GM19351 (cell line): ENCODE results near the gene SNX32.
A peak's percentile ranks its signal among the peaks of the same experiment; 100 is the strongest.

Experiments used
- ATAC-seq: cut with Tn5 transposase; IDR thresholded peaks from one replicate; pipeline ENCODE4 v1.9.1; 2021; ENCODE audit warnings: mild to moderate bottlenecking, moderate library complexity; ENCODE audit not compliant: unreplicated experiment

The SNX32 gene

GRCh38 chr11:65796726-65797601 is 36.8 kb upstream of the SNX32 start:
- no peak for ATAC-seq

DNA sequence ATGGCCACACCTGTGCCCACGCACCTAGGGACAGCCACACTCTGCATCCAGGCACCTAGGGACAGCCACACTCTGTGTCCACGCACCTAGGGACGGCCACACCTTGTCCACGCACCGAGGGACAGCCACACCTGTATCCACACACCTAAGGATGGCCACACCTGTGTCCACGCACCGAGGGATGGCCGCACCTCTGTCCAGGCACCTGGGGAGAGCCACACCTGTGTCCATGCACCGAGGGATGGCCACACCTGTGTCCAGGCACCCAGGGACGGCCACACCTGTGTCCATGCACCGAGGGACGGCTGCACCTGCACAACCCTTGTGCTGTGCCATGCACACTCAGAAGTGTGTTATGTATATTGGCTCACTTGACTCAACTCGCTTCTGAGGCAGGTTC is 36.1 kb upstream of the SNX32 start:
- ATAC-seq = no peak

DNA sequence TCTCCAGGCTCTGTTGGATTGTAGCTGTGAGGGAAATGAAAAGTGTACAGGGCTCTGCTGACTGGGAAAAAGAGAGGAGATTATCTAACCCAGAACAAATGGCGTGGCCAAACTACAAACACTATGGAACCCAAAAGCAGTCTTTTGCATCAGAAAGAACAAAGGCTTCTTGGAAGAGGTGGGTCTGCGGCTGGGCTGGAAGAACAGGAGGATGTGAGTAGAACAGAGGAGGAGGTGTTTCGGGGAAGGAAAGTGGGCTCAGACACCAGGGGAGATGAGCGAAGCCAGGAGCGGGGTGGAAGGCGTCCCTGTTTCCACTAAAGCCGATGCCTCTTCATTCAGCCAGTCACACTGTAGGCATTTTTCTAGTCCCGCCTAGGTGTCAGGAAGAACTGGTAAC is 34.9 kb upstream of the SNX32 start:
- no peak for ATAC-seq

- ATAC-seq = no peak
These were observed 32.4 kb upstream of the SNX32 start for GRCh38 chr11:65801153-65801987.

DNA sequence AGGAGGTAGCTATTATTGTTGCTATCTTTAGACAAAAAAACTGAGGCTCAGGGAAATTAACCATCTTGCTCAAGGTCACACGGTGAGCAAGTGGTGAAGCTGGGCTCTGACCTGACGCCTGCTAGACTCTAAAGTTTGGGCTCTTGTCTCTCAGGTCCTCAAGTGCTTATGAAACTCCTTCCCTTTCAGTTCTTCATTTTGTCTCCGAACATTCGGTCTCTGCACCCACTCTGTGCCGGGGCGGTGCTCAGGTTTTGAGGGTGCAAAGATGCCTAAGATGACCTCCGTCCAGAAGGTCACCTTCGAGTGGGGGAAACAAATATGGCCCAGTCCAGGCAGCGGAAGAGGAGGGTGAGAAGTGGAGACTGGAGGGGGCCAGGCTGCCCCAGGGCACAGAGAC is 30.9 kb upstream of the SNX32 start:
- ATAC-seq = peak; percentile 78

GRCh38 chr11:65803797-65804492 is 29.8 kb upstream of the SNX32 start:
- no peak for ATAC-seq

GRCh38 chr11:65806979-65807378 is 26.8 kb upstream of the SNX32 start:
- ATAC-seq = no peak

- ATAC-seq = no peak
These were observed 24.9 kb upstream of the SNX32 start for GRCh38 chr11:65808744-65809341.

DNA sequence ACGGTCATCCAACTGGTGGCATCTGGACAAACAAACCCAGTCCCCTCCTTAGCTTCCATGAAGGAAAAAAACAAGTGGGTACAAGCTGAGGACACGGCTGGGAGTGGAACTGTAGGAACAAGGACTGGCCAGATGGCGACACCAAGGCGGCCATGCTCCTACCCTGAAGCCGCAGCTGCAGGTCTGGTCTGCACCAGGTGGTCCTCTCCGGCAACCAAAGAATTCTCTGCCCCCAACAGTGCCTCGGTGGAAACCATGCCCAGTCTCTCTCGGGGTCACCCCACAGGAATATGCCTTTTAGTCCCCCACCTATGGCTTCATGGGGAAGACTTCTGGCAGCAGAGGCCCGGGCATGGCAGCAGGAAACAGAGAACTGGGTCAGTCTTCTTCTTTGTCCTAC is 24.3 kb upstream of the SNX32 start:
- no peak for ATAC-seq

DNA sequence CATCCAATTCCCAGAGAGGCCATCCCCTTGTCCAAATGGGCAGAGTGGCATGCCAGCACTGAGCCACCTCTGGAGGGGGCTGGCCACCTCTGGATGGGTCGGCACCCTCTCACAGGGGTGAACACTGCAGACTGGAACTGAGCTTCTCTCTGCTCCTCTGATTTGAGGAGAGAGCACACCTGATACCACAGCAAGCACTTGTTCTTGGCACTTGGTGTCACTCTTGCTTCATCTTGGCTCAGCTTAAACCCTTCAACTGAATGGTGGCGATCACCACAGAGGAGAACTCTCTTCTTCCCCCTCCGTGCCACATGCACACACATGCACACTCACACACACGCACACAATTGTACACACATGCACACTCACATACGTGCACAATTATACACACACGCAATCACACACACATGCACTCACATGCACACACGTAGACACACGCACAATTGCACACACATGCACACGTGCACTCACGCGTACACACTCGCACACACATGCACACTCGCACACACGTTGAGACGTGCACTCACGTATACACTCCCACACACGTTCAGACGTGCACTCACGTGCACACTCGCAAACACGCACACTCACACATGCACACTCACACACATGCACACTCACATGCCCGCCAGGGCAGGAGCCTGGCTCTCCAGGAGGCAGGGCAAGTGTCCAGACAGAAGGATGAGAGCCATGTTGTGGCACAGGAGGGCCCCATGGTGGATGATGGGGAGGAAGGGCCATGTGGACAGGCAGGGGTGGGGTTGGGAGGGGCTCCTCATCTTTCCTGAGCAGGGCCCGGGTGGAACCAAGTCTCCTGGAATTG is 23.5 kb upstream of the SNX32 start:
- no peak for ATAC-seq

- no peak for ATAC-seq
These were observed 21.8 kb upstream of the SNX32 start for GRCh38 chr11:65811764-65812475.

DNA sequence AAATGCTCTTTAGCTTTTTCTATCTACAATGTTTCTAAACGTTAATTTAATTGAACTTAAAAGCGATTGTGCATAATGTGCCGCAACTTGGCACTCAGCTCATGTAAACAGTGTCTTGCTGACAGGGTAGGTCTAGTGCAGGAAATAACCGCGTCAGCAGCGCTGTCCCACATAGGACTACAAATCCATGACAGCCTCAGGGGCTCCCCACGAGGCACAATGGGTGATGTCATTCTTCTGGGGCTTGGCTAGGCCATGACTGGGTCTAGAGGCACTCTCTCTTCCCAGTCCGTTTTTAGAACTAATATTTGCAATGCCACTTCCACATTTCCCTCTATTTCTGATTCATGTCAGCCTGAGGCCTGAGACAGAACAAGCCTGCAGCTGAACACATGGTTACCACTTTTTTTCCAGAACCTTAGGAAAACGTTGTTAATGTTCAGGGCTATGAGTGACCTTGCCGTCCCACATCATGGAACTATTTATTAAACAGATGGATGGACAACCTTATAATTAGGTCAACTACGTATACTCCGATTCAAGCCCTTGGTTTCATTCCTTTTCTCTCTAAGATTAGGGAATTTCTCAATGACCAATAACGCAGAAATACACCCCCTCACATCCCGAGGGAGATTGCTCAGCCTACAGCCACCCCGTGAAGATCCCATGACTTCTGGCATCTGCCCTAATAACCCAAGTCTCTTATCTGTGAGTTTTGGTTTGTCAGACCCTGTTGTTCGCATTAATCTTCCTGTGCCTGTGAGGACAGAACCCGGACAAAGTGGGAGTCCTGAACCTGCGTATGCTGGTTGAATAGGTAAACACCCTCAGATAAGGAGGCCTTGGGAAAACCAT is 19.4 kb upstream of the SNX32 start:
- no peak for ATAC-seq

DNA sequence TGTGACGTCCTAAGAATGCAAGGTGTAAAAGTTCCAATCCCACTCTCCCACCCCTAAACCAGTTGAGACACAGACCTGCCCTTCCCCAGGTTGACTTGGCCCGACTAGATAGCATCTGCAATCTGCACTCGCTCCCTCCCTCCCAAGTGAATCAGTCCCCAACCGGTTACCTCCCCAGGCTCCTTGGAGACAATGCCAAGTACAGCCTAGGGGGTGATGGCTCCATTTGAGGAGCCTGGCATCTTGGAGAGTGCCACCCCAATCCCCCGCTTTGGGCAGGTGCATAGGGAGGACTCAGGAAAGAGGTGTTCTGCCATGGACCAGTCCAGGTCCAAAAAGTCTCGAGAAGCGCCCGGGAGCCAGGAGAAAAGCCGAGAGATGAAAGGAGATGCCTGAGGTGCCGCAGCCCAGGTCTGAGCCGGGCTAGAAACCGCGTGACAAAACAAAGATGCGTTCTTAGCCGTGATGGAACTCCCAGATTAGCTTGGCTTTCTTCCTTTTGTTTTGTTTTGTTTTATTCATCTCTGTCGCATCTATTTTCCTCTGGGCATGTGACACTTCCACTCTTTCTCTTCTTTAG is 18.7 kb upstream of the SNX32 start:
- no peak for ATAC-seq

GRCh38 chr11:65816696-65817095 is 17.1 kb upstream of the SNX32 start:
- no peak for ATAC-seq

GRCh38 chr11:65817312-65817834 is 16.4 kb upstream of the SNX32 start:
- ATAC-seq = no peak

DNA sequence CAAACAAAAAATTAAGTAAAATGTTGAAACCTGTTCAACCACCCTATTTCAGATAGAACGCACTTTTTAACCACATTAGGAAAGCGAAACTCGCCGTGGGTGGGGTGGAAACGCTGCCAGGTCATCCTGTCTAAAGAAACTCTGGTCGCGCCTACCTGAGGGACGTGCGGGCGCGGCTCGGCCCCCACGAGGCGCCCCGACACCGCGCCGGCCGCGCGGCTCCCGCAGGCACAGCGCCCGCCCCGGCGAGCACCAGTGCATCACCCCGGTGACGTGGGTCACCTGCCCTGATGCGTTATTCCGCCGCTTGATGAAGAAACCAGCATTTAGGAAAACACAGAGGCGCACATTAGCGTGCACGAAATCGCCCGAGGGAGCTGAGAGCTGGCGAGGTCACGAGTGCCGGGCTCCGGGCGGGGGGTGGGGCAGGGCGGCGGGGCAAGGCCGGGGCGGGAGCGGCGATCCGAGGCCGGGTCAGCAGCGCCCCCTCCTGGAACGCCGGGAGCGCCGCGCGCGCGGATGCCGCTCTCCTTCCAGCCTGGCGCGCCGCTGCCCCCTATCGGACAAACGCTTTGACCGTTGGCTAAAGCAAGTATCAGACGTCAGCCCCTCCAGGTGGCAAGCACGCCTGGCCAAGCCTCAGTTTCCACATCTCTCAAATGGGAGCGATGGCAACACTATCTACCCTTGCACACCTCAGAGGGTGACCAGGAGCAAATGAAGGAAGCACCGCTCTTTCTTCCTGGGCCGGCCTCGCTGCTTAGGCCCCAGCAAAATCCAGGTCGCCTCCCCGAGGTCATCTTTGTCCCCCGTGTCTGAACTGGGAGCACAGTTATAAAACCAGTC is 15.7 kb upstream of the SNX32 start:
- ATAC-seq = no peak

DNA sequence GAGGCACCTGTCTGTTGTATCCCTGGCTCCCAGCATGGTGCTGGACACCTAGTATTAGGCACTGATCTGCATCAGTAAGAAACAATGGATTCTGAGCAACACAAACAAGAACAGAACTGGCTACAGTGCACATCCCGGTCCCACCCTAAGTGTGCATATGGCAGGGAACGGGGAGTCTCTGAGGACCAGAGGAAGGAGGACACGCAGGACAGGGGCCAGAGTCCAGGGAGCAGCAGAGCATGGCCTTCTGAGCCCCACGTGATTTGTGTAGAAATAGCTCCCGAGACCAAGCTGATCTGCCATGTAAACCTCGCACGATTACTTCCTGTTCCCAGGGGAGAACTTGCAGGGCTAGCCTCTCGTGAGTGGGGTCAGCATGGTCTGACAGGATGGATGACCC is 12.7 kb upstream of the SNX32 start:
- no peak for ATAC-seq
